ENCODE data around the gene NLN.

The NLN gene

DNA sequence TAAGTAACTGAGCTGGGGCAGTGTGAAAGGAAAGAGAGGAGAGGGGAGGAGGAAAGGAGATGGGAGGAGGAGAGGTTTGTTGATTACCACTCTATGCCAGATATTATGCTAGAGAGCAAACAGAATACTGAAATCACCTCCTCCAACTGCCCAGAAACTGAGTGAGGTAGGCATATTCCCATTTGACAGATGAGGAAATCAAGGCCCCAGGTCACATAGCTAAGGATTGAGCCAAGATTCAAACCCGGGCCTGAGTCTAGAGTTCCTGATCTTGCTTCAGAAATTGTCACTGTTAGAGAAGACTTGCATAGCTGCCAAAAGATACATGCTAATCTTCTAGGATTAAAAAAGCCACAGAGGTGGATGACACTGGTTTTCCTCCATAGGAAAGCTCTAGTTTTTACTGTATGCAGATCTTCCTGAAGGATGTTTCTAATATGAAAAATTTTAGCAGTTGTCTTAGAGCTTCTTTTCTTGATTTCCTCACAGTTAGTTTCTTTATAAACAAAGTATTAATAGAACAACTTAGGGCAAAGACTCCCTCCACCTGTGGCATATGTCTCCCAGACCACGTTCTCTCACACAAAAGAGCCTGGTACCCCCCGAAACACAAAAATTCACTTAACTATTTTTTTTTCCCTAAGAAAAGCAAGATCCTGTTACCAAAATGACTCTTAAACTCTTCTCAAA lies 97.4 kb downstream of the NLN start:
- Mint-ChIP-seq H3K27me3 (no peaks in the 10 kb centered on the region), H3K4me3 (no peak overlapping the region), H3K9me3 (ENCODE audit: low read depth) (no peaks in the 10 kb centered on the region), H3K27ac (peak overlapping the region; percentile 19), H3K4me1 (ENCODE audit: low read depth) (peaks cover 10% of the 10 kb centered on the region), H3K36me3 (peaks cover 35% of the 10 kb centered on the region)

DNA sequence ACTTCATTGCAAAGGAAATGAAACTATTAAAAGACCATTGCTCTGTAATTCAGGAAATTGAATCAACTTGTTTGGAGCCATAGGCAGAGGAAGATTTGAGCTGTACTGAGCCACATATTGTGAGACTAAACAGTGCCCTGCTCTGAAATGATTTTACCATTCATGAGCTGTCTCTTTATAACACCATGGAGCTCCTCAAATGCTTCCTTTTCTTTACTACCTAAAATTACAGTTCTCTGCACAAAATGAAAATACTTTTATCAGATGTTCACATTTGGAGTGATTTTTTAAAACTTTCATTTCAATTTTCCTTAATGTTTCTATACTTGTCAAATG lies 97.9 kb downstream of the NLN start:
- Mint-ChIP-seq H3K4me1 (ENCODE audit: low read depth) (peaks cover 10% of the 10 kb centered on the region), H3K27me3 (no peaks in the 10 kb centered on the region), H3K36me3 (peaks cover 34% of the 10 kb centered on the region), H3K4me3 (no peak overlapping the region), H3K27ac (peak overlapping the region; percentile 19), H3K9me3 (ENCODE audit: low read depth) (no peaks in the 10 kb centered on the region)

DNA sequence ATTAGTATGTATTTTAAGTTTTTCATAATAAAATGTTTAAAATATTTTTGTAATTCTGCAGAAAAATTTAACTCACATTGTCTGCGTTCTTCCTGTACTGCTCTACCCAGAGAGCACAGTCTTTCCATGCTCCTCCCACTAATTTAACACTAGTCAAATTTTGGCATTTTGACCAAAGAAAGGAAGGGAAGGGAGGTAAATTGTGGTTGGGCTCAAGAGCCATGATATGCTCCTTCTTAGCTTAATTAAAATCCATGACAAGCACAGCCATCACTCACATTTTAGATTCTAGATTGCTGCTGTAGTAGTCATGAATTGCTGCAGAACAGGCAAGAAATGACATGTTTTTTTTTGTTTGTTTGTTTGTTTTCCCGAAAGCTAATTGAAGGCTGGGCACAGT lies 98.4 kb downstream of the NLN start:
- Mint-ChIP-seq H3K27ac (no peak overlapping the region), H3K4me3 (no peak overlapping the region), H3K27me3 (no peaks in the 10 kb centered on the region), H3K9me3 (ENCODE audit: low read depth) (no peaks in the 10 kb centered on the region), H3K36me3 (peaks cover 30% of the 10 kb centered on the region), H3K4me1 (ENCODE audit: low read depth) (peaks cover 12% of the 10 kb centered on the region)

DNA sequence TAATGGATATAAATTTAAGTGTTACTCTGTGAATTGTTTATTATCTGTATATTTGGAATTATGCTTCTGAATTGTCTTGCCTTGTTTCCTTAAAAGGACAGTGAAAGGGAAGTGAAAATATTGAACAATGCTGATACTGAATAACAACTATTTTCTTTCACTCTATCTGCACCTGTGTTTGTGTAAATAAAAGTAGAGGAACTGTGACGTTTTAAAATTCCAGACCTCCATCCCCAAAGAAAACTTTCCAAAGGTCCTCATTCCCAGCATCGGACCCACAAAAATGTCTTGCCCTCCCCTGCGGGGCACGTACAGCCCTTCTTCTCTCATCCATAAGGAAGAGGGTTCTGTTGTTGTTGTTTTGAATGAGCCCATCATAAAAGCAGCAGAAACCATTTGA lies 100.0 kb downstream of the NLN start:
- Mint-ChIP-seq H3K36me3 (peaks cover 26% of the 10 kb centered on the region), H3K27ac (no peak overlapping the region), H3K4me3 (no peak overlapping the region), H3K4me1 (ENCODE audit: low read depth) (peaks cover 19% of the 10 kb centered on the region), H3K27me3 (no peaks in the 10 kb centered on the region), H3K9me3 (ENCODE audit: low read depth) (no peaks in the 10 kb centered on the region)

DNA sequence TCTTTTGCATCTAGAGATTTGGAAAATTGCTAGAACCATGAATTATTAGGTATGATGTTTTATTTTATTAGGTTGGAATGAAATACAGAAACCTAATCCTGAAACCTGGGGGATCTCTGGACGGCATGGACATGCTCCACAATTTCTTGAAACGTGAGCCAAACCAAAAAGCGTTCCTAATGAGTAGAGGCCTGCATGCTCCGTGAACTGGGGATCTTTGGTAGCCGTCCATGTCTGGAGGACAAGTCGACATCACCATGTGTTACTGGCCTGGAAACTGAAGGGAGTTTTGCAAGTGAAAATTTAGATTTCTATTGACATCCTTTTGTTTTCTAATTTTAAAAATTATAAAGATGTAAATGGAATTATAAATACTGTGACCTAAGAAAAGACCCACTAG lies 100.7 kb downstream of the NLN start:
- Mint-ChIP-seq H3K36me3 (peaks cover 26% of the 10 kb centered on the region), H3K4me1 (ENCODE audit: low read depth) (peaks cover 19% of the 10 kb centered on the region), H3K27me3 (no peaks in the 10 kb centered on the region), H3K27ac (no peak overlapping the region), H3K4me3 (no peak overlapping the region), H3K9me3 (ENCODE audit: low read depth) (no peaks in the 10 kb centered on the region)

DNA sequence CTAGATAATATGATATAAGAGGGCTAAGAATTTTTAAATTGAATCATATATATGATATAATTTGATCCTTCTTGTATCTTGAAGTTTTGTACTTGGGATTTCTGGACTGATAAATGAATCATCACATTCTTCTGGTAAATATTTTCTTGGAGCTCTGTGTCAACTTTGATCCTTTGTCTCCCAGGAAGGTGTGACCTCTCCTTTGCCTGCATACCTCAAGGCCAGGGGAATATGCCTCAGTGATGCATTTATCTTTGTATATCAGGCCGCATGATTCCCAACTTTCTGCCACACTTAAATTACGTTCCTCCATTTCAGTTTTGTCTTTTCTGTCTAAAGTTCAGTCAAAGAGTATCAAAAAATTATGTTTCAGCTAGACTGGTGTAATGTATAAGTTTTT lies 101.2 kb downstream of the NLN start:
- no peak overlapping the region for H3K4me3 Mint-ChIP-seq
- no peaks in the 10 kb centered on the region for H3K9me3 Mint-ChIP-seq (ENCODE audit: low read depth)
- H3K36me3 Mint-ChIP-seq = peaks cover 24% of the 10 kb centered on the region
- no peaks in the 10 kb centered on the region for H3K27me3 Mint-ChIP-seq
- H3K4me1 Mint-ChIP-seq (ENCODE audit: low read depth) = peaks cover 19% of the 10 kb centered on the region
- H3K27ac Mint-ChIP-seq = no peak overlapping the region

DNA sequence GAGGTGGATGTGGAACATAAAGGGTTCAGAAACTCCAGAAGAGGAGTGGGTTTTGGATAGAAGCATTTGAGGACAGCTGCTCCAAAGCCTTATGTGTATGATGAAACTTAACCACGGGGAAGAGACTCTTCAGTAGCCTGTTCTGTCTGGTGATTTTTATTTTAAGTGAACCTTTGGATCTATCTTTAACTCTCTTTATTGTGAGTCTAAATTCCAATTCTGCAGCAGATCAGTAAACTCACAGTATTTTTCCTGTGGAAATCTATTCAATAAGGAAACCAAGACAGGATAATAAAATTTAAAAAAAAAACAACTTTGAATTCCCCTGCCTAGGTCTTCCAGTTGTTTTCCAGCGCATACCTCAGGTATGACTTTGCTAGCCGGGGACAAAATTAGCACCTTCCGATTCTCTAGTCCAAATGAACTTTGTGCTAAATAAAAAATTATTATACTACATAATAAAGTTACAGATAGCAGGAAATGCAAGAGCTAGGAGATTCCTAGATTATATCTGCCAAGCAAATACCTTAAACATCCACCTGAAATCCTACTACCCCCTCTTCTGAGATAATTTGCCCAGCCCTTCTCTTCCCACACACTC lies 101.9 kb downstream of the NLN start:
- Mint-ChIP-seq H3K4me3 (no peak overlapping the region), H3K9me3 (ENCODE audit: low read depth) (no peaks in the 10 kb centered on the region), H3K4me1 (ENCODE audit: low read depth) (peaks cover 19% of the 10 kb centered on the region), H3K27ac (no peak overlapping the region), H3K27me3 (no peaks in the 10 kb centered on the region), H3K36me3 (peaks cover 22% of the 10 kb centered on the region)

DNA sequence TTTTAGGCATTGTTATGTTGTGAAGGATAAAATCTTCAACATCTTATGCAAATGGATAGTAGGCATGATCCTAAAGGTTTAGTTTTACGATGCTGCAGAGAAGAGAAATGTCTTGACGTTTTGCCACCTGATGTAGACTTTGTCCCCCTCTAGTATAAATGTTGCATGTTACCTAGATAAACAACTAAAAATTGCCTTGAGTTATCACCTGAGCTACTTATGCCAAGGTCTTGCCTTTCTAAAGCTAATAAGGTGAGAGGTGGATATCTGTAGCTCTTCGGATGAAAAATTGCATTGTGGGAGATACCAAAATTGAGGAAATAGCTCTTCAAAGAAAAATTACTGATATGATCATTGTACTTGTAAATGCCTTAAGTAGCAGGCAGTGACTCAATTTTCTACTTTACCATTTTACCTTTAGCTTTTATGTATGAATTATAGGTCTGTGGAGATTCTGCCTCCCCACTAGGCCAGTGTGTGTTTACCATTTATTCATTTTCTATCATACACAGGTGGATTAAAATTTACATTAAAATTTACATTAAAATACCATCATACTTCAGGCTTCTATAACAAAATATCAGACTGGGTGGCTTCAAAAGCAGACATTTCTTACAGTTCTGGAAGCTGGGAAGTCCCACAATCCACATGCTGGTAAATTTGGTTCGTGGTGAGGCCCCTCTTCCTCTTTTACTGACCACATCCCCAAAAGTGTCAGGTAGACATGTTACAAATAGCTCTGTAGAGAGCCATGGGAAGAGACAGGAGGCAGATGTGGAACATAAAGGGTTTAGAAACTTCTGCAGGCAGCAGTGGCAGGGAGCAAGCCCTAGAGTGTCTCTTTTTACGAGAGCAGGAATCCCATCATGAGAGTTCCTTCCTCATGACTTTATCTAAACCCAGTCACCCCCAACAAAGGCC lies 103.7 kb downstream of the NLN start:
- Mint-ChIP-seq H3K4me3 (no peak overlapping the region), H3K27ac (no peak overlapping the region)

DNA sequence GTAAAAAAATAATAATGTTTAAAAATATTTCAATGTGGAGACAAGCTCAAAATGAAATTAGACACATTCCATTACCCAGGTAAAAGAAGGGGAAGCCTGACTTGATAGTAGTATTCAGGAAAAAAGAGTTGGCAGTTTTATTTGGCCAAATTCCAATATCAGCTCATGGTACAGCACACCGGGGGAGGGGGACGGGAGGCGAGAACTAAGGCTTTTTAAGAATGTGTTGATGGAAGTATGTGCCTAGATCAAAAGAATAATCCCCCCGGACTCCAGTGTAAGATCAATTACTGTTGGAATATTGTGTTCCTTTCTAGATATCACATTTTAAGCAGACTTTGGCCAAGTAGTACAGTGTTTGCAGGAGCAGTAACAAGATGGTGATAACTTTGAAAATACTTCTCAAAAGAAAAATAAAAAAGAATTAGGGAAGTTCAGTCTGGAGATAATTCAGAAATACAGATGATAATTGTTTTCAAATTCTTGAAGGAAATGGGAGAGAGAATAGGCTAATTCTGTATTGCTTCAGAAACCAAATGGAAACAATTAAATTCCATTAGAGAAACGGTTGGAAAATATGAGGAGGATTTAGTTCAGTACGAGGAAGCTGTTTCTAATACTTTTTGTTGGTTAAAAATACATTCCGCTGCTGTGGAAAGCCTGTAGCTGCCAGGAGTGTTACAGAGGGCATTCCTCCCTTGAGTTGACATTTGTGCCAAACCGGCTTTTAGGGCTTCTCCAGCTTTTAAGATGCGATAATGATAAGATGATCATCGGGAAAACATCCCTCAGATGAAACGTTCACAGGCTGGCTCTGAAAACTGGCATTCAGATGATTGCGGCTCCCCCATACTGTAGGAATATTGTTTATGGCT lies 106.3 kb downstream of the NLN start:
- no peak overlapping the region for H3K27ac Mint-ChIP-seq
- H3K9me3 Mint-ChIP-seq (ENCODE audit: low read depth) = no peaks in the 10 kb centered on the region
- no peak overlapping the region for H3K4me3 Mint-ChIP-seq
- H3K36me3 Mint-ChIP-seq = peaks cover 8% of the 10 kb centered on the region
- peaks cover 9% of the 10 kb centered on the region for H3K4me1 Mint-ChIP-seq (ENCODE audit: low read depth)
- H3K27me3 Mint-ChIP-seq = no peaks in the 10 kb centered on the region

More for the DNA sequence above, 103.7 kb downstream of the NLN start:
- Mint-ChIP-seq H3K36me3 (peaks cover 15% of the 10 kb centered on the region), H3K27me3 (no peaks in the 10 kb centered on the region), H3K9me3 (ENCODE audit: low read depth) (no peaks in the 10 kb centered on the region), H3K4me1 (ENCODE audit: low read depth) (peaks cover 9% of the 10 kb centered on the region)

DNA sequence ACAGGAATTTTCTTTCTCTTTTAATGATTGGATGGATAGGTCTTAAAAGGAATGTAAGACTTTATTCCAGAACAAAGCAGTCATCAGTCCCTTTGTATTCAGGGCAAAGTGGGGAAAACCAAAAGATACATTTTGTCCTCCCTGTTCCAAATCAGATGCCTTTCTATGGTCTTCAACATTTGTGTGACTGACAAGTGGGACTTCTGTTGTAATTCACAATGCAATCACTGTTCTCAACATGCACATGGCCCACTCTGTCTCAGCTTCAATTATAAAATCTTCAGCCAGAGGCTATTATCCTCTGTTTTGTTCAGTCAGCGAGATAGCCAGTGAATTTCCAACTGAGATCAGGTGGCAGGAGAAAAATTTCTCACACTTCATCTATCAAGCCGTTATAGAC lies 108.9 kb downstream of the NLN start:
- Mint-ChIP-seq H3K36me3 (no peaks in the 10 kb centered on the region), H3K4me1 (ENCODE audit: low read depth) (peaks cover 2% of the 10 kb centered on the region), H3K4me3 (no peak overlapping the region), H3K9me3 (ENCODE audit: low read depth) (no peaks in the 10 kb centered on the region), H3K27ac (no peak overlapping the region), H3K27me3 (no peaks in the 10 kb centered on the region)

DNA sequence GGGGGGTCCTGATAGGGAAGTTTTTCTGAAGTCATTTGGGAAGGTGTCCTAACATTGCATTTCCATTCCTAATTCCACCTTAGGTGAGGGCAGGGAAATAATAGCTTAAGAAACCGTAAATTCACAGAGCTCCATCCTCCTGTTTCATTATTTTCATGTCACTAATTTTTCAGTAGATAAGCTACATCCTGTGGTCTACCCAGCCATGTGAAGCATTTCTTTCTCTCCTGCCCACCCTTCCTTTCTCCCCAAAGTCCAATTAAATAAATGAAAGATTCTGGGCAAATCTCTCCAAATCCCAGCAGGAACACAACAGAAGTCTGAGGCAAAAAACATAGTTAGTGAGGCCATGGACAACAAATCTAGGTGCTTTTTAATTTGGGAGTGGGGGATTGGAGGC lies 109.3 kb downstream of the NLN start:
- no peaks in the 10 kb centered on the region for H3K4me1 Mint-ChIP-seq (ENCODE audit: low read depth)
- H3K27me3 Mint-ChIP-seq = no peaks in the 10 kb centered on the region
- no peak overlapping the region for H3K4me3 Mint-ChIP-seq
- H3K9me3 Mint-ChIP-seq (ENCODE audit: low read depth) = no peaks in the 10 kb centered on the region
- peaks cover 2% of the 10 kb centered on the region for H3K36me3 Mint-ChIP-seq
- H3K27ac Mint-ChIP-seq = no peak overlapping the region

DNA sequence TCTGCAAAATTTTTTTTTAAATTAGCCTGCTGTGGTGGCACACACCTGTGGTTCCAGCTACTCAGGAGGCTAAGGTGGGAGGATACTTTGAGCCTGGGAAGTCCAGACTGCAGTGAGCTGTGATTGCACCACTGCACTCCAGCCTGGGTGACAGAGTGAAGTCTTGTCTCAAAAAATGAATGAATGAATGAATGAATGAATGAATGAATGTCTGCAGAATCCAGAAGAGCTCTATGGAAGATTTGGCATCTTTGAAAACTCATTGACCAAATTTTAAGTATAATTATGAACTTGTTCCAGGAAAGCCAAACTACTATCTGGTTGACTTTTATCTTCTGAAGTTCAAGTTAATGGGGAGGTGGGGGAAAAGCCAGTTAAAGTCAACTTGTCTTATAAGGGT lies 110.1 kb downstream of the NLN start:
- H3K27ac Mint-ChIP-seq = no peak overlapping the region
- H3K27me3 Mint-ChIP-seq = no peaks in the 10 kb centered on the region
- no peak overlapping the region for H3K4me3 Mint-ChIP-seq
- H3K4me1 Mint-ChIP-seq (ENCODE audit: low read depth) = no peaks in the 10 kb centered on the region
- H3K9me3 Mint-ChIP-seq (ENCODE audit: low read depth) = no peaks in the 10 kb centered on the region
- H3K36me3 Mint-ChIP-seq = peaks cover 2% of the 10 kb centered on the region

DNA sequence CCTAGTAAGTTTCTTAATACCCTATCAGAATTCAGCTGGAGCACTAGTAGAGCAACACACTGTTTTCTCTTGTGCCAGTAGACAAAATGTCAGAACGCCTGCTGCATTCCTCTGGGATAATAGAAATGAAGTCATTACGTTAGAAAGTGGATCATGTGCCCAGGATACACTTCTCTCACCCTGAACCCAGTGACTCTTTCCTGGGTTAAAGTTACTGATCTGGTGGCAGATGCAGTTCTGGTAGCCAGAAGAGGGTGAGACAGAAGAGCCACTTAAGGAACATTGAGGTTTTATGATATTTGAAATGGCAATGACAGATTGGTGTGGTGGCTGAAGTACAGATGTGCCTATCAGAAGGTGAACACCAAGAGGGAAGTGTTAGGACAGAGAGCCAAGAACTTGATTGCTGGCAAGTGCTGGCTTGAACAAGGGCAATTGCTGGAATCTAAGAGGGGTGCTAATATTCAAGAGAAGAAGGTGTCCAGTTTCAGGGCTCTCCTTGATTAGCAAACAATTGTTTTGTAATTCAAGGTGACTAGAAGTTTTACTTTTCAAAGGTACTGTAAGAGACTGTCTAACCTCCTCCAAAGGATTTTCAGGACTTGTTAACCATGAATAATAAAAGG lies 110.7 kb downstream of the NLN start:
- Mint-ChIP-seq H3K4me1 (ENCODE audit: low read depth) (no peaks in the 10 kb centered on the region), H3K27me3 (no peaks in the 10 kb centered on the region), H3K27ac (no peak overlapping the region), H3K9me3 (ENCODE audit: low read depth) (no peaks in the 10 kb centered on the region), H3K36me3 (peaks cover 2% of the 10 kb centered on the region), H3K4me3 (no peak overlapping the region)

DNA sequence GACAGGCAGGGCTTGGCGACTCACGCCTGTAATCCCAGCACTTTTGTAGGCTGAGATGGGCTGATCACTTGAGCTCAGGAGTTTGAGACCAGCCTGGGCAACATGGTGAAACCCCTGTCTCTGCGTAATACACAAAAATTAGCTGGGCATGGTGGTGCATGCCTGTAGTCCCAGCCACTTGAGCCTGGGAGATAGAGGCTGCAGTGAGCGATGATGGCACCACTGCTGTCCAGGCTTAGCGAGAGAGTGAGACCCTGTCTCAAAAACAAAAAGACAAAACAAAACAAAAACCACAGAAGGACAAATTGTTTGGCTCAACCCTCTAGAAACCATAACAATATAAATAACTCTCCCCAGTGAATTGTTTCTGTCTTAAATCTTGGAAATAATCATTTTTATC lies 111.8 kb downstream of the NLN start:
- H3K4me1 Mint-ChIP-seq (ENCODE audit: low read depth) = no peaks in the 10 kb centered on the region
- no peaks in the 10 kb centered on the region for H3K27me3 Mint-ChIP-seq
- H3K4me3 Mint-ChIP-seq = no peak overlapping the region
- no peak overlapping the region for H3K27ac Mint-ChIP-seq
- H3K36me3 Mint-ChIP-seq = peaks cover 2% of the 10 kb centered on the region
- no peaks in the 10 kb centered on the region for H3K9me3 Mint-ChIP-seq (ENCODE audit: low read depth)

Measured in activated naive CD8-positive, alpha-beta T cell (primary cell).